Right lobe of liver (tissue), 4 donors: ENCODE data around the gene USP33.

Source experiments
- CTCF ChIP-seq, 4 donors: fragments of 200-600 bp in 3 of 4; fragments of 450-650 bp in 1 of 4; IDR thresholded peaks; one replicate each; pipeline versions ENCODE4 v1.5.1 to v1.8.0; 2016 to 2022; ENCODE audit warnings: antibody characterized with exemption in 4 of 4, mild to moderate bottlenecking in 2 of 4
- POLR2A ChIP-seq: fragments of 450-650 bp; IDR thresholded peaks from one replicate; pipeline ENCODE4 v1.6.1; 2017; ENCODE audit warnings: antibody characterized with exemption, mild to moderate bottlenecking
- donor health status: DM: no; HTN: no; CAD: no.
- donor health status: DM: no; HTN: no; CAD: no.
- donor health status: DM: no; HTN: yes; CAD: no.

- TF ChIP-seq CTCF (IDR thresholded peaks at IDR 0.05) (no peak), POLR2A (no peak)
These were observed 80.7 kb downstream of the USP33 start for GRCh38 chr1:77678660-77679610.
